K562 (cell line): ENCODE results near the gene VPS33B. TPM values are rescaled to one million over a fixed set of nuclear protein-coding genes. Genes with fewer than 3 reads are reported as not detected.

Source experiments
- ATAC-seq: fragments of 200-7000 bp; cut with Tn5 transposase; 3 replicates; pipeline ENCODE4 v1.9.1; 2020; ENCODE audit warnings: moderate library complexity
- BruUV-seq: library from RNA; stranded (reverse); fragments of 400-500 nt; replicated peaks from 2 replicates; lab custom pipeline; 2021; lab: Mats Ljungman, UMichigan
- CTCF ChIA-PET: fragments of 300-600 bp; formaldehyde crosslinking; extraction: SDS; loops from one replicate; lab custom pipeline; 2021; ENCODE audit warnings: low intra/inter-chr PET ratio; lab: Yijun Ruan, JAX
- POLR2A ChIA-PET: fragments of 300-600, 350-650 bp; sonication (Branson Sonifier 250); formaldehyde crosslinking; extraction: SDS; loops from one replicate; lab custom pipeline; 2021; ENCODE audit warnings: antibody characterized with exemption, inconsistent platforms; lab: Yijun Ruan, JAX
- DNase-seq, 4 experiments: peaks; one replicate each; pipeline versions ENCODE4 v3.0.0 to v3.0.0-alpha.2; 2011 to 2018; ENCODE audit warnings: low spot score in 3 of 4, mixed read lengths in 3 of 4; ENCODE audit errors: extremely low read depth in 1 of 4
- FAIRE-seq: peaks from 2 replicates; lab custom pipeline; 2011; peaks lifted over from hg19 to GRCh38; lab: Jason Lieb, UNC
- H2AFZ ChIP-seq: 2 replicates; pipeline ENCODE4 v1.6.0; 2011; ENCODE audit warnings: low read depth, low read length, control low read depth, inconsistent platforms
- H3K27ac ChIP-seq: fragments of 200-600 bp; 3 replicates; pipeline ENCODE4 v1.8.0; 2011; ENCODE audit warnings: low read depth, mild to moderate bottlenecking, control low read depth, inconsistent platforms, low read length, moderate library complexity, mixed read lengths; ENCODE audit errors: extremely low read depth
- H3K27me3 ChIP-seq, 2 experiments: fragments of 300-600 bp in 1 of 2; 2 replicates in 1 of 2; 3 replicates in 1 of 2; pipeline versions ENCODE4 v1.6.0 to v1.8.0; 2011; ENCODE audit warnings: inconsistent platforms in 2 of 2, low read length in 2 of 2, mild to moderate bottlenecking in 1 of 2, mixed read lengths in 1 of 2, moderate library complexity in 1 of 2; ENCODE audit not compliant: control insufficient read depth in 2 of 2, insufficient read depth in 2 of 2
- H3K36me3 ChIP-seq: fragments of 300-600 bp; 3 replicates; pipeline ENCODE4 v1.8.0; 2011; ENCODE audit warnings: mild to moderate bottlenecking, low read length, inconsistent platforms; ENCODE audit not compliant: control insufficient read depth, insufficient read depth
- H3K4me1 ChIP-seq, 2 experiments: fragments of 200-600 bp in 1 of 2; replicated peaks in 1 of 2; 2 replicates in 1 of 2; 3 replicates in 1 of 2; pipeline versions ENCODE4 v1.5.1 to v1.8.0; 2011; ENCODE audit warnings: inconsistent platforms in 2 of 2, low read length in 2 of 2, mild to moderate bottlenecking in 1 of 2, mixed read lengths in 1 of 2, moderate library complexity in 1 of 2; ENCODE audit not compliant: control insufficient read depth in 2 of 2, insufficient read depth in 2 of 2
- H3K4me2 ChIP-seq: 2 replicates; pipeline ENCODE4 v1.6.1; 2011; ENCODE audit warnings: low read length, control low read depth, inconsistent platforms, mixed read lengths; ENCODE audit not compliant: insufficient read depth
- H3K4me3 ChIP-seq: fragments of 200-600 bp; sonication (generic), shearing (Covaris generic); 2 replicates; pipeline ENCODE4 v1.5.1; 2016; ENCODE audit warnings: control low read depth, inconsistent platforms
- H3K79me2 ChIP-seq: fragments of 200-600 bp; 3 replicates; pipeline ENCODE4 v1.8.0; 2011; ENCODE audit warnings: low read length, inconsistent platforms; ENCODE audit not compliant: control insufficient read depth, insufficient read depth
- H3K9ac ChIP-seq, 2 experiments: 2 replicates each; pipeline versions ENCODE4 v1.6.0 to v1.6.1; 2011; ENCODE audit warnings: low read depth in 2 of 2, low read length in 2 of 2, control low read depth in 1 of 2, inconsistent platforms in 1 of 2, mild to moderate bottlenecking in 1 of 2, mixed read lengths in 1 of 2; ENCODE audit not compliant: insufficient read depth in 1 of 2
- H3K9me1 ChIP-seq: one replicate; pipeline ENCODE4 v1.6.0; 2011; ENCODE audit warnings: inconsistent platforms, mild to moderate bottlenecking, low read length, moderate library complexity; ENCODE audit not compliant: control insufficient read depth, insufficient read depth
- H3K9me3 ChIP-seq: replicated peaks from 2 replicates; pipeline ENCODE4 v1.5.1; 2011; ENCODE audit warnings: low read depth, low read length, inconsistent platforms; ENCODE audit not compliant: control insufficient read depth, insufficient read depth
- H4K20me1 ChIP-seq: replicated peaks from 2 replicates; pipeline ENCODE4 v1.6.1; 2011; ENCODE audit warnings: low read length, inconsistent platforms, mixed read lengths; ENCODE audit not compliant: control insufficient read depth, insufficient read depth
- BRF2 ChIP-seq: IDR thresholded peaks from 3 replicates; pipeline ENCODE4 v1.6.1; 2011; ENCODE audit warnings: borderline replicate concordance, mild to moderate bottlenecking; ENCODE audit not compliant: insufficient read length, insufficient read depth
- CREM ChIP-seq: IDR thresholded peaks from 2 replicates; pipeline ENCODE4 v1.6.1; 2014; ENCODE audit warnings: antibody characterized with exemption, low read depth
- GATAD2B ChIP-seq: fragments of 450-650 bp; IDR thresholded peaks from 2 replicates; pipeline ENCODE4 v1.6.1; 2017; ENCODE audit warnings: mild to moderate bottlenecking, borderline replicate concordance
- HMBOX1 ChIP-seq: sonication (generic); IDR thresholded peaks from 2 replicates; pipeline ENCODE4 v1.6.1; 2016
- JUN ChIP-seq, 2 experiments: sonication (generic) in 1 of 2; formaldehyde crosslinking in 1 of 2; IDR thresholded peaks; 2 replicates each; pipeline versions ENCODE4 v1.6.1 to v1.8.0; 2012 to 2022; ENCODE audit warnings: borderline replicate concordance in 2 of 2, mild to moderate bottlenecking in 2 of 2, improper control_type of control experiment in 1 of 2, low read depth in 1 of 2, low read length in 1 of 2, missing genetic modification reagents in 1 of 2
- RCOR1 ChIP-seq, 2 experiments: IDR thresholded peaks; 2 replicates each; pipeline ENCODE4 v1.6.1; 2012; ENCODE audit warnings: low read depth in 2 of 2, low read length in 2 of 2, borderline replicate concordance in 1 of 2, improper control_type of control experiment in 1 of 2
- RNF2 ChIP-seq: sonication (generic); IDR thresholded peaks from 2 replicates; pipeline ENCODE4 v1.6.1; 2016
- SAFB2 ChIP-seq: fragments of 200-400 bp; formaldehyde crosslinking; IDR thresholded peaks from 2 replicates; pipeline ENCODE4 v1.6.1; 2018; ENCODE audit warnings: borderline replicate concordance, low read length, low read depth, moderate library complexity; ENCODE audit not compliant: severe bottlenecking
- UBTF ChIP-seq, 2 experiments: IDR thresholded peaks; 2 replicates each; pipeline ENCODE4 v1.6.1; 2012; ENCODE audit warnings: improper control_type of control experiment in 2 of 2, low read depth in 2 of 2, low read length in 2 of 2, borderline replicate concordance in 1 of 2
- YY1 ChIP-seq, 3 experiments: IDR thresholded peaks; 2 replicates each; pipeline ENCODE4 v1.6.1; 2011; ENCODE audit warnings: low read length in 2 of 3, mild to moderate bottlenecking in 2 of 3, moderate library complexity in 2 of 3, borderline replicate concordance in 1 of 3, control low read depth in 1 of 3, low read depth in 1 of 3; ENCODE audit not compliant: insufficient read depth in 3 of 3, insufficient replicate concordance in 2 of 3, control insufficient read depth in 1 of 3, insufficient read length in 1 of 3; ENCODE audit errors: extremely low read depth in 1 of 3
- ZBTB17 ChIP-seq: fragments of 450-650 bp; formaldehyde crosslinking; IDR thresholded peaks from 2 replicates; pipeline ENCODE4 v1.4.0; 2020; ENCODE audit warnings: mild to moderate bottlenecking
- ZNF121 ChIP-seq: sonication (generic); formaldehyde crosslinking; conservative IDR thresholded peaks from 2 replicates; pipeline ENCODE4 v1.8.0; 2022; ENCODE audit warnings: missing genetic modification reagents
- ZNF197 ChIP-seq: fragments of 200-800 bp; sonication (Bioruptor generic); IDR thresholded peaks from 2 replicates; pipeline ENCODE4 v1.6.1; 2016; ENCODE audit warnings: low read depth, missing genetic modification characterization, missing compliant biosample characterization
- ZNF695 ChIP-seq: fragments of 450-650 bp; formaldehyde crosslinking; IDR thresholded peaks from 2 replicates; pipeline ENCODE4 v1.4.0; 2020; ENCODE audit warnings: mild to moderate bottlenecking, moderate library complexity
- WGBS: fragments of 100-300 bp; shearing (Covaris generic); methylation state at CpG from one replicate; pipeline ENCODE4 v1.1.6; 2016; ENCODE audit warnings: low coverage, mixed read lengths; ENCODE audit not compliant: insufficient coverage; ENCODE audit errors: missing lambda C conversion rate; 5-methylcytosine and 5-hydroxymethylcytosine counted together
- in situ Hi-C: fragments of 300-500 bp; cut with MboI; formaldehyde crosslinking; loops from 4 replicates; pipeline ENCODE4 v1.15.0; 2018; ENCODE audit warnings: inconsistent platforms, mixed read lengths
- intact Hi-C: fragments of 100-400 bp; cut with micrococcal nuclease; formaldehyde crosslinking; loops from 2 replicates; pipeline ENCODE4 v1.14.2; 2022
- polyA plus RNA-seq, 8 experiments: library from polyadenylated mRNA; depleted of rRNA in 4 of 8; stranded (reverse) in 5 of 8; unstranded in 3 of 8; fragments of >200 nt; fragmentation: Nextera tagmentation in 2 of 8; fragmentation: Illumina TruSeq in 1 of 8; extraction: Ambion mirVana in 2 of 8; extraction: Trizol in 1 of 8; gene quantifications; 2 replicates each; pipeline versions ENCODE4 v1.2.1 to v1.2.3, GENCODE V29; 2011 to 2014; ENCODE audit warnings: inconsistent platforms in 1 of 8, missing spikeins in 1 of 8
- total RNA-seq, 7 experiments: library from RNA; depleted of rRNA in 6 of 7; stranded (reverse); fragments of >200 nt in 6 of 7; fragmentation: Illumina TruSeq in 2 of 7; extraction: Trizol in 2 of 7; gene quantifications; 2 replicates each; pipeline versions ENCODE4 v1.2.1 to v1.2.3, GENCODE V29; 2011 to 2021; ENCODE audit warnings: low replicate concordance in 1 of 7

Gene VPS33B
- total and polyA plus RNA-seq, 9 of the 15 experiments (the other 6 are each of a cell fraction or from before 2014, with no cell fraction given), result 9.4 to 25.5 (median 14.8) TPM

- TF ChIP-seq BRF2 (no peak), ZNF121 (CRISPR knock-in tag) (no peak), CREM (no peak), RNF2 (no peak), YY1 (IDR thresholded peaks at IDR 0.05; ENCODE audit: borderline replicate concordance in 1 of 3, control insufficient read depth in 1 of 3, extremely low read depth in 1 of 3, insufficient read depth in 3 of 3, insufficient read length in 1 of 3, insufficient replicate concordance in 2 of 3, low read depth in 1 of 3, low read length in 2 of 3) (no peak), GATAD2B (no peak), RCOR1 (IDR thresholded peaks at IDR 0.05; ENCODE audit: borderline replicate concordance in 1 of 2, low read depth in 2 of 2, low read length in 2 of 2) (no peak)
Observed at GRCh38 chr15:90950676-90951075, 71.7 kb downstream of the VPS33B start (continued).

- Histone ChIP-seq H3K4me2 (peak overlapping the region; percentile 58), H4K20me1 (0 out of 2 replicates have a peak, but pooled peaks cover 5% of the 10 kb centered on the region), H3K27me3 (no peaks in the 10 kb centered on the region), H3K79me2 (peaks cover under 1% of the 10 kb centered on the region; the same call in 1 of the 3 replicates), H2AFZ (peak overlapping the region; percentile 64; the same call in 1 of the 2 replicates), H3K9me3 (no peaks in the 10 kb centered on the region), H3K9me1 (peaks cover 3% of the 10 kb centered on the region), H3K36me3 (peaks cover 77% of the 10 kb centered on the region), H3K9ac (peak overlapping the region; percentile 63 to 89), H3K4me3 (no peak overlapping the region), H3K4me1 (peaks cover 19 to 52% of the 10 kb centered on the region in 2 experiments; a peak in 4 of 5 replicates), H3K27ac (peak overlapping the region; percentile 88)
- intact Hi-C loops, result loop anchor here (5.0 kb wide), 1 partner anchor 82 kb away; no protein-coding TSS in a partner anchor
- ChIA-PET CTCF (interaction anchor here (0.7 kb wide), 1 partner anchor 277 kb away, joined by 5 read pairs; no protein-coding TSS in a partner anchor), POLR2A (interaction anchor here (0.7 to 2.5 kb wide), 7 partner anchors 9 to 41 kb away, joined by 3 to 20 read pairs (median 6); partner anchors contain the start of genes HDDC3 and UNC45A)
- WGBS, result 95% methylated on average over 21 of the region's 23 CpGs
- in situ Hi-C loops, result no loop called here
- ATAC-seq (no peak), DNase-seq (no peak), FAIRE-seq (no peak)
- BruUV-seq, result no TSS peak
- TF ChIP-seq ZNF695 (CRISPR knock-in tag) (no peak), ZNF197 (CRISPR knock-in tag) (no peak), SAFB2 (no peak), JUN (IDR thresholded peaks at IDR 0.05; ENCODE audit: borderline replicate concordance, low read depth, low read length) (no peak), JUN (CRISPR knock-in tag; IDR thresholded peaks at IDR 0.05; ENCODE audit: borderline replicate concordance) (no peak), HMBOX1 (no peak), UBTF (IDR thresholded peaks at IDR 0.05; ENCODE audit: borderline replicate concordance in 1 of 2, low read depth in 2 of 2, low read length in 2 of 2) (no peak), ZBTB17 (CRISPR knock-in tag) (0 out of 2 replicates have a peak, but pooled peaks have one; percentile 1)
Observed at GRCh38 chr15:90949979-90950675, 72.3 kb downstream of the VPS33B start.
